Hematopoietic multipotent progenitor cell treated with erythropoietin and hydrocortisone succinate and interleukin-3 and kit ligand, for 8 days (in vitro differentiated cells): Measurements from ENCODE around the gene ORC4.

Source experiments
- DNase-seq: peaks from one replicate; pipeline ENCODE4 v3.0.0-alpha.2; 2015

ORC4 gene

DNA sequence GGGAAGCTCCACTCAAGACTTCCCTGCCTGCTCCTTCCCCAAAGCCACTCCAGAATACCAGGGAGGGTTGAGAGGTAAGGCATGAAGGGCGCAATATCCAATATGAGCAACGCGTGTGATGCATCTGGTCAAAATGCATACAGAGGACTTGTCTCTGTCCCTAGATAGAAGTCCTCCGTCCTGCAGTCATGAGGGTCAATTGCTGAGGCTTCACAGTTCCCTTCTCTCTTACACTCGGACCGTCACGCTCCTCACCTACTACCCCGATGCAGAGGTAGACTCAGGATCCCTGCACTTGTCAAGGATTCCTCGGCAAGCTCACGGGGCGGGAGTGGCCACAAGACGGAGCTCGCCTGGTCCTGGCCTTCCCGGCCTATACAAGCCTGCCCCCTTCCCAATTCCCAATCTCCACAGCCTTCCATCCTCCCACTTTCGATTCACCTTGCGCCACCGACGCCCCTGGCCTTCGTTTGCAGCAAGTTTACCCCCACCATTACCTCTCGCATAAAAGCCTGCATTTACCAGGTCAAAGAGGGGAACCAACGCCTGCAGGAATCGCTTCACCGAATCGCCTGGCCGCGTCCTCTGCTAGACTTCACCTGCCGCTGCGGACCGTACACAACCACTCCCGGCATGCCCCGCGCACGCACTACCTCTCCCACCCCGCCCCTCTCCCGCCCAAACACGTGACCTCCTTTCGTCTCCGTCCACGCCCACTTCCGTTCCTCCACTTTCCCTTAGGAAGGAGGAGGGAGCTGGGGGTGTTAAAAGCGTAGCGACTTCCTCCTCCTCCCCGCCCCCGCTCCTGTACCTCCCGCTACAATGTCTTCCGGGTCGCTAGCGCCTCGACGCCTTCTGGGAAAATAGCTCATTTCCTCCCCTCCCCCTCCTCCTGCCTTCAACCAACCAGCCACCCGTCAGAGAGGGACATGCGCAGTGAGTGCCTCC is at the start of gene ORC4:
ORC4 (minus strand) TSS at position 627 of the 948 bp plus-strand sequence. CDS start 44,779 bp downstream, outside the sequence.
- peak; percentile 99 for DNase-seq

- peak; percentile 67 for DNase-seq
Measured at GRCh38 chr2:148067801-148068200, 47.3 kb upstream of the ORC4 start.

DNA sequence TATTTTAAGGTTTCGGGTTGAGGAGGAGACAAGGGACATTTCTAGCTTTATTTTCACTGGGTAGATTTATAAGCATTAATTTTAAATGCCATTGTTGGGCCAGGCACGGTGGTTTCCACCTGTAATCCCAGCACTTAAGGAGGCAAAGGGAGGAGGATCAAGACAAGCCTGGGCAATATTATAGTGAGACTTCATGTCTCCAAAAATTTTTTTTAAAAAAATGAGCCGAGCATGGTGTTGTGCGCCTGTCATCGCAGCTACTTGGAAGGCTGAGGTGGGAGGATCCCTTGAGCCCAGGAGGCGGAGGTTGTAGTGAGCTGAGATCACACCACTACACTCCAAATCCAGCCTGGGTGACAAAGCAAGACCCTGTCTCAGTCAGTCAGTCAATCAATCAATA is 45.4 kb upstream of the ORC4 start:
- no peak for DNase-seq

DNA sequence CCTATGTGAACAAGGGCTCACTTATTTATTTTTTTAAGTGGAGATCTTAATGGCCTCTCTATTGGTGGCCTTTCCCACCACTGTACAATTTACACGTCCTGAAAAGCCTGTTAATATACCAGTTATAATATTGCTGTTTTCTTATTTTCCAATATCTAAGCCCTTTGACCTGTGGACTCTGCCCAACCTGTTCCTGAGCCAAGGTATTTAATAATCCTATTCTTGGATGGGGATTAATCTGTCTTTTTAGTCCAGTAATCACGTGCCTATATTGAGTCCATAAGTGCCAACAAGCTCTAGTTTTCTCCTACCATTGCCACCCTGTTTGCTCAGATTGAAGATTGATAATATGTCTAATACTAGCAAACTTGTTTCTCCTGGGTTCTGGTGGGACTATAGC is 43.1 kb upstream of the ORC4 start:
- DNase-seq, result no peak

DNA sequence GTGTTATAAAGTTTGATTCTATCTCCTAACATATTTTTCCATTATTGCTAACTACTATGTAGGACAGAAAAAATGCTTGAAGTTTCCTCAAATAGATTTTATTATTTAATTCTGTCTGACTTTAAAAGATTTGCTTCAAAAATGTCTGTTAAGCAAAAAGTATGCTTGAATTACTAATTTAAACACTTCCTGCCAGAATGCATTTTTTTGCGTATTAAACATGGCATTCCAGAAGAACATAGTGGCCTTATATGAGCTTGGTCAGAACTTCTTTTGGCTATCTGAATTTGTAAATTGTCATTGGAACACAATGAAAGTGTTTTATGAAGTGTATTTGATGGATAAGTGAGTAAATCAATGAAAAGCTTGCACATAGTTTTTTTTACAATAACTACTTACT is 38.1 kb upstream of the ORC4 start:
- DNase-seq, result no peak

DNA sequence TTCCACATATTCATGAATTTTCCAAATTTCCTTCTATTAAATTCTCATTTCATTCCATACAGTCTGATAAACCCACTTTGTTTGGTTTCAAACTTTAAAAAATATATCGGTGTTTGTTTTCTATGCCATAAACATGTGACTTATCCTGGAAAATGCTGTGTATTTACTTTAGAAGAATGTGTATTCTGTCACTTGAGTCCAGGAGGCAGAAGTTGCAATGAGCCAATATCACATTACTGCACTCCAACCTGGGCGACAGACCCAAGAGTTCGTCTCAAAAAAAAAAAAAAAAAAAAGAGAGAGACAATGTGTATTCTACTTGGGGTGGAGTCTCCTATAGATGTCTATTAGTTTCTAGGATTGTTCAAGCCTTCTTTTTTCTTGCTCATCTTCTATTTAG is 32.1 kb upstream of the ORC4 start:
- DNase-seq, result no peak

GRCh38 chr2:148049284-148049683 is 28.7 kb upstream of the ORC4 start:
- DNase-seq, result no peak

DNA sequence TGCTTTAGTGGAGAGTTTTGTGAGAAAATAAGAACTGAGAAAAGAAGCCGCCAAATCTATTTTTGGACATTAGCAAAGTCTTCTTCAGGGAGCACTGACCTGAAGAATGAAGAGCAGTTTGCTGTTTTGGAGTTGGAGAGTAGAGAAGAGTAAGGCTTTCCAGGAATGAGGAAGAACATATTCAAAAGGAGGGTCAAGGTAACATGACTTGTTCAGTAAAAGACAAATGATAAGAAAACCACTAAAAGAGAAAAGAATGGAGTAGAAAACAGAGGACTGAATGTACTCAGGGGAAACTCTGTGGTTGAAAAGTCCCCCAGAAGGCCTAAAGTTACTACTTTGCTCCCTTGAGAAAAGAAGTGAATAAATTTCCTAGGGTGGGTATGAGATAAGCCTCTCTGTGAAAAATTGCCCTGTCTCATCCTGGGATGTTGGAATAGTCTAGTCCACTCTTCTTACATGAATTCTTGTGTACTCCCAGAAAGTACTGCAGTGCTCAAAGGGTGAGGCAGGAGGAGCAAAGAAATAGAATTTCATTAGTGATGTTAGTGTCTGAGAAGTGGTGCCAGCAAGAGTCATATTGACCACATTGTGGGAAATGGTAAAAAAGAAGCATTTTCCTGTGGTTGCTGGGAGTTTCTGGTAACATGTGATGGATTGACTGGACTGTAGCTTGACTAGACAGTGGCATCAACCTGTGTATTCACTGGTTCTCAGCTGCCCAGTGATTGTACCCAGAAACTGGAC is 28.1 kb upstream of the ORC4 start:
- DNase-seq, result peak; percentile 39

GRCh38 chr2:148046802-148047201 is 26.3 kb upstream of the ORC4 start:
- no peak for DNase-seq

DNA sequence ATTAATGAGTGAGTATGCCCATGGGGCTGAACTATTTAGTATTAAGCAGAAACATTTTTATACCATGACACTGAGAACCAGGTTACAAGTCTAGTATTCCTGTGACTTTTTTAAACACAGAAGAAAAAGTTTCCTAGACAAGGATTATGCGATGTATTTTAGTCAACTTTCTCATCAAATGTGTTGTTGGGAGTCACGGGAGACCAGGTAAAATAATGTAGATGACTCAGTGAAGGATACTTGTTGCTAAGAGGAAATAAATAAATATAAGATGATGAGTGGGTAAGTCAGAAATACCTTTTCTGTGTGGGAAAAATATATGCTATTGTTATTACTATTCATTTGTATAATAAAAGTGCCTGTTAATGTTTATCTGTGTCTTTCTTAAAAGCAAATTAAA is 23.8 kb upstream of the ORC4 start:
- no peak for DNase-seq

DNA sequence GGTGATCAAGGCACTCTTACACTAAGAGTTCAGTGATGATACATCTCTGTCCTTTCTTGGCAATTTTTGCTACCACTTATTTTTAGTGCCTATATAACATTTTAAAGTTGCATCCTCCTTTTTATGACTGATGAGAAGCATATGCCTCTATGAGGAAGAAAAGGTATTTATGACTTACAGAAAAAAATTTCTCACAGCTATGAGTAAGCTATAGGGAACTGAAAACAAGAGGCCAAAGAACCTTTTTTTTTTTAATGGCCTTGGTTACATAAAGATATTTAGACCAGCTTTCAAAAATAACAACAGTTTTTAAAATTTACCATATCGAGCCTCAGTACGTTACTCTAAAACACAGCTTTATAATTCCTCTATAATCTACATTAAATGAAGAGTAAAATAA is 21.7 kb upstream of the ORC4 start:
- DNase-seq, result no peak

DNA sequence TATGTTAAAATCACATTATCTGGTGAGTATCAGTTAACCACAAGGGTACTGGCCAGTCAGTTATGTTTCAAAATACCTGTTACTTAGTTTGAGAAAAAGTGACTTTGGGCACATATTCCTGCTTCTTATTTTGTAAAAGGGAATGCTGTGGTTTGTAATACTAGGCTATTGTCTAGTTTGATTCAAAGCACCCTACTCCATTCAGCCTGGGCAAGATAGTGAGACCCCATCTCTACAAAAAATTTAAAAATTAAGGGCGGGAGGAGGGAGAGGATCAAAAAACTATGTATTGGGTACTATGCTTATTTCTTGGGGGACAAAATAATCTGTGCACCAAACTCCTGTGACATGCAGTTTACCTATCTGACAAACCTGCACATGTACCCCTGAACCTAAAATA is 19.2 kb upstream of the ORC4 start:
- no peak for DNase-seq

GRCh38 chr2:148032215-148032614 is 11.7 kb upstream of the ORC4 start:
- no peak for DNase-seq

DNA sequence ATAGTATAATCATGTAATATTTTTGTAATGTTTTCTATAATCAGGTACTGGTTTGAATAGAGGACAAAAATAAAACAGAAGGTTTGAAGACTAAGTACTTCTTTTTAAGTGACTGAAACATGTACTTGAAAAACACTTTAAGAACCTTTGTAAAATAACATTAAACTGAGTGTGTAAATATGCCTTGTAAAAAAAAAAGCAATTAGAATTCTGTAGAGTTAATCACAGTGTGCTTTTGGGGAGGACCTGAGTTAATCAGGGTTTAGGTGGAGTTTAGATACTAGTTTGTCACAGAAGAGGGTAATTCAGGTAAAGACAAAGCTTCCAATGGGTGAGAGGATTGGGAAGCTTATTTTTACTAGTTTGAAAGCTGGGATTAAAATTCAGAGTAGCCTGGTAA is 10.6 kb upstream of the ORC4 start:
- DNase-seq, result no peak

DNA sequence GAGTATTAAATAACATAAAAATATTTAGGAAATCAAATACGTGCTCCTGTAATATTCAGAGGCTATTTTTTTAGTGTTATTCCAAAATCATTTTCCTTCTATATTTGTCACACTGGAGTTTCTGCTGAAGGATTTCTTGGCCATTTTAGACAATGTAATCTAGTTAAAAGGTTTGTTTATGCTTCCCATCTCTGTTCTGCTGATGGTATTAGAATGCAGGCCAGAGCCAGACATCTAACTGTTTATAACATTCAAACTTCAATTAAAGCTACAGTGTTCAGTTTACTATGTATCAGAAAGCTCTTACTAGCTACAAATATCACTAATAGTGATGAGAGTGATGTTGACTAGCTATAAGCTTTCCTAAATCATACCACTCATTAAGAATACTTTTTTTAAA is 8.2 kb upstream of the ORC4 start:
- DNase-seq, result no peak

GRCh38 chr2:148027822-148028221 is 7.3 kb upstream of the ORC4 start:
- no peak for DNase-seq

GRCh38 chr2:148026573-148026972 is 6.0 kb upstream of the ORC4 start:
- DNase-seq, result no peak

DNA sequence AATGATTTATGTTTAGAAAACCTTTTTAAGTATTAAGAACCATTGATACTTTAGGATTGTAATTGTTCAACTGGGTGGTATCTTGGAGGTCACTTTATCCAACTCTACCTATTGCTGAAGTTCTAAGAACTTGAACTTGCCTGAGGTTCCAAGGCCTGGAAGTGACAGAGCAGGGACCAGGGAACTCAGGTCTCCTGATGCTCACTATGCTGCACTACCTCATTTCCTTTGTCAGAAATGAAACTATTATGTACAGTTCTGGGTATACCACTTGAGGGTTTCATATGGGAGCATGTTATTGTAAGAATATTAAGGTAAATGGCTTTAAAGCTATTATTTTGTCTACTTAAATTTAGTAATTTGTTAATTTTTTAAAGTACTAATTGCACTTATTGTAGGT is 3.3 kb upstream of the ORC4 start:
- peak; percentile 42 for DNase-seq

- no peak for DNase-seq
Measured at GRCh38 chr2:148022882-148023281, 2.3 kb upstream of the ORC4 start.

DNA sequence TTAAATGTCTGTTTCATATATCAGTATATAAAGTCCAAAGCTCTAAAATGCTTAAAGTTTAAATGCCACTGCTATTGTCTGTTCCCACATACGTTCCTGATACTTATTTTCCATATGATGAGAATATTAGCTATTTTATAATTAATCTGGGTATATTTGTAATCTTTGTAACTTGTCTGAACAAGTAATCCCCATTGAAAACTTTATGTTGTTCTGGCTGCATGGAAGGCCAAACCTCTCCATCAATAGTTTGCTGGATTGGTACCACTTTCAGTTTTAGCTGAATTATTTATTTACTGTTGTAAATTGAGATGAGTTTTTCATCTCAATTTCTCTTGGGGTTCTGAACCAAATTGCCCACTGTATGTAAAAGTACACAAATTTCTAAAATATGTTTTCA is 1.8 kb upstream of the ORC4 start:
- no peak for DNase-seq

- DNase-seq, result peak; percentile 50
Measured at GRCh38 chr2:148021886-148022285, 1.3 kb upstream of the ORC4 start.

DNA sequence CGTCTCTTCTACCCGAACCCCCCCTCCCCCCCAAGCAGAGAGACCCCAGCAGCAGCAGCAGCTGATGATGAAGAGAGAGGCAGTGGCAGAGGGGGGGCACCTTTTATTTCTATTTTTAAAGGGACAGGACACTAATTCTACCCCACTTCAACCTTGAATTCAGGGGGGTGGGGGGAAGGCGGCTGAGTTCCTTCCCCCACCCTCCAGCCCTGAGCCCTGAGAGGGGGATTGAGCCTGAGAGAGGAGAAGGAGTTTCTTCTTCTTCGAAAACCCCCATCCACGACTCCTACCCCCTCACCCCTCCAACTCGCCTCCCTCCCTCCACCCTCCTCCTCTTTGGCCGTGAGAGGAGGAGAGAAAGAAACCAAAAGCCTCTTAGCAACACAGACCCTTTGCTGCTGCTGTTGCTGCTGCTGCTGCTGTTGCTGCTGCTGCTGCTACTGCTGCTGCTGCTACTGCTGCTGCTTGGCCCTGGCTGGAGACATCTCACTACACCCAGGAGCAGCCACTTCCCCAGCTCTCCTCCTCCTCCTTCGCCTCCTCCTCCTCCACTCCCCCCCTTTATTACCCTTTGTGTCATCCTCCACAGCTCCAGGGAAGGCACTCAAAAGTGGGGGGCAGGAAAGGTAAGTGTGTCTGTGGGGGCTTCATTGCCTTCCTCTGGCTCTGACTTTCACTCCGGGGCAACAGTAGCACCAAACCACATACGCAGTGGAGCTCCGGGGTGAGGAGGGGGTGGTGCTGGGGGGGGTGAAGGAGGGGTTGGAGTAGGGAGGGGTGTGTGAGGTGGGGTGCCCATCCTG is 723 bp upstream of the ORC4 start, which contains the start of gene MBD5:
MBD5 (plus strand) TSS at position 33 of the 803 bp plus-strand sequence.
- peak; percentile 54 for DNase-seq

GRCh38 chr2:148014616-148015015 is 5.9 kb downstream of the ORC4 start:
- DNase-seq, result no peak
